Measurements from ENCODE around the gene CENPT.
"Not testable (repeated sequence)": the region's sequence is repeated elsewhere in the genome, so short reads cannot be mapped to it uniquely, and the experiment has no call there.

Gene CENPT

GRCh38 chr16:67846320-67847063 lies 1.0 kb downstream of the CENPT start, which contains the start of gene NUTF2:
Gene NUTF2 (plus strand): TSS chr16:67846933. CDS start chr16:67865131, 18,198 bp downstream.
- peak; percentile 96 for DNase-seq

GRCh38 chr16:67846063-67846319 lies 1.5 kb downstream of the CENPT start:
- no peak for DNase-seq

- DNase-seq, result no peak
These were observed 2.0 kb downstream of the CENPT start for GRCh38 chr16:67845291-67846062.

- DNase-seq, result no peak
These were observed 3.0 kb downstream of the CENPT start for GRCh38 chr16:67844497-67844896.

GRCh38 chr16:67843343-67843765 lies 4.1 kb downstream of the CENPT start:
- no peak for DNase-seq

- DNase-seq, result peak; percentile 63
These were observed 4.8 kb downstream of the CENPT start for GRCh38 chr16:67842509-67843342.

- DNase-seq, result peak; percentile 93
These were observed 5.5 kb downstream of the CENPT start, which contains the start of gene THAP11 for GRCh38 chr16:67841816-67842508. Gene THAP11 (plus strand): TSS chr16:67842320. CDS start chr16:67842555, 235 bp downstream.

GRCh38 chr16:67841198-67841815 lies 6.2 kb downstream of the CENPT start:
- DNase-seq, result no peak

GRCh38 chr16:67837811-67838210 lies 9.7 kb downstream of the CENPT start:
- no peak for DNase-seq

GRCh38 chr16:67837190-67837589 lies 10.3 kb downstream of the CENPT start:
- not testable (repeated sequence) for DNase-seq

GRCh38 chr16:67834242-67834614 lies 13.3 kb downstream of the CENPT start:
- DNase-seq, result no peak

GRCh38 chr16:67833415-67834241 lies 13.9 kb downstream of the CENPT start:
- DNase-seq, result peak; percentile 91

- no peak for DNase-seq
These were observed 14.5 kb downstream of the CENPT start for GRCh38 chr16:67833030-67833414.

GRCh38 chr16:67828651-67829050 lies 18.8 kb downstream of the CENPT start:
- DNase-seq, result no peak

GRCh38 chr16:67825906-67826305 lies 21.6 kb downstream of the CENPT start:
- DNase-seq, result no peak

GRCh38 chr16:67825119-67825518 lies 22.4 kb downstream of the CENPT start:
- no peak for DNase-seq

GRCh38 chr16:67822511-67822910 lies 25.0 kb downstream of the CENPT start:
- no peak for DNase-seq

- no peak for DNase-seq
These were observed 26.8 kb downstream of the CENPT start for GRCh38 chr16:67820608-67821259.

GRCh38 chr16:67814567-67814966 lies 32.9 kb downstream of the CENPT start:
- no peak for DNase-seq

GRCh38 chr16:67811899-67812298 lies 35.6 kb downstream of the CENPT start:
- no peak for DNase-seq

All from effector CD4-positive, alpha-beta T cell (primary cell).